Progenitor cell of endocrine pancreas (in vitro differentiated cells): Measurements from ENCODE around the gene EP400. TPM values are rescaled to one million over a fixed set of nuclear protein-coding genes. Genes with fewer than 3 reads are reported as not detected.

Experiments used
- DNase-seq: peaks from one replicate; pipeline ENCODE4 v3.0.0; 2021; ENCODE audit warnings: low spot score; ENCODE audit not compliant: unreplicated experiment
- H3K27ac Mint-ChIP-seq: 2 replicates; pipeline ENCODE4 v1.8.0; 2021; ENCODE audit warnings: mild to moderate bottlenecking, moderate library complexity, mixed read lengths
- H3K27me3 Mint-ChIP-seq: 2 replicates; pipeline ENCODE4 v1.8.0; 2021; ENCODE audit warnings: mixed read lengths
- H3K36me3 Mint-ChIP-seq: 2 replicates; pipeline ENCODE4 v1.8.0; 2022; ENCODE audit warnings: mixed read lengths; ENCODE audit not compliant: insufficient read depth
- H3K4me1 Mint-ChIP-seq: 2 replicates; pipeline ENCODE4 v1.8.0; 2021; ENCODE audit warnings: low read depth, mixed read lengths
- H3K4me3 Mint-ChIP-seq: 2 replicates; pipeline ENCODE4 v1.8.0; 2021; ENCODE audit warnings: low read depth, mild to moderate bottlenecking, moderate library complexity, mixed read lengths
- H3K9me3 Mint-ChIP-seq: 2 replicates; pipeline ENCODE4 v1.8.0; 2021; ENCODE audit warnings: low read depth, mixed read lengths
- total RNA-seq: library from RNA; stranded (reverse); gene quantifications from 2 replicates; pipeline ENCODE4 v1.2.1, GENCODE V29; 2021
- TF ChIP-seq, protein P1 (sequence below): fragments of 200-600 bp; sonication (generic); IDR thresholded peaks from one replicate; pipeline ENCODE4 v1.5.0; 2021; ENCODE audit warnings: antibody characterized with exemption, mild to moderate bottlenecking; ENCODE audit not compliant: unreplicated experiment

Gene EP400
- total RNA-seq, 1 donor from 2014 or later = 66.6 TPM

DNA sequence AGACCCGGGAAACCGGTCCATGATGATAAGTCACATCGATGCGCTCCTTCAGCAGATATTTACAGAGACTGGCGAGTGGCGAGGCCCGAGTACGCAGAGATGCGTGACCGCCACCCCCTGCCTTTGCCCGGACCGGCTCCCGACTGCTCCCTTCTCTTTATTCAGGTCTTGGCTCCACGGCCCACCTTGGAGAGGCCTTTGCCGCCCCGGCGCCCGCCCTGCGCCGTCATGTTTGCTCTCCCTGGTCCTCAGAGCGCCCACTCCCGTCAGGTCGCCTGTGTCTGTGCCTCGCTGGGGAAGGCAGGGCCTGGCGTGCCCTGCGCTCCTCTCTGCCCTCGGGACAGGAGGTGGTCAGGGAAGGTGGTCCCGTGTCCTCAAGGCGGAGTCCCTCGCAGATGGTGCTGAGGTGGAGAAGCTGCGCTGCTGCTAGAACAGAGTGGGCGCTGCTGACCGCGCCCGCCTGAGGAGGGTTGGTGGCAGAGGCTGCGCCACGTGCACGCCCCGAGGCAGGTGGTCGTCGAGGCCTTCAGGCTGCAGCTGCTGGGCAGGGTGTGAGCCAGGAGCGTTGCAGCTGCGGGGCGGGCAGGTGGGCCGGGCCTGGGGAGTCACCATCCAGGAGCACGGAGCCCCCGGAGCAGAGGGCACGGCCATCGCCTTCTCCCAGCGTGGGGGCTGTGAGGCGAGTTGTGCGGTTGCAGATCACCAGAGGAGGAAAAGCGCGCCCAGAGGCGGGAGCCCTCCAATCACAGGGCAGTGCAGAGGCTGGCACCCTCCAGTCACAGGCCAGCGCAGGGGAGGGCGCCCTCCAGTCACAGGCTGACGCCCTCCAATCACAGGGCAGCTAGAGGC lies 167.2 kb downstream of the EP400 start:
- H3K4me1 Mint-ChIP-seq = no peaks in the 10 kb centered on the region
- TF ChIP-seq, protein P1, sequence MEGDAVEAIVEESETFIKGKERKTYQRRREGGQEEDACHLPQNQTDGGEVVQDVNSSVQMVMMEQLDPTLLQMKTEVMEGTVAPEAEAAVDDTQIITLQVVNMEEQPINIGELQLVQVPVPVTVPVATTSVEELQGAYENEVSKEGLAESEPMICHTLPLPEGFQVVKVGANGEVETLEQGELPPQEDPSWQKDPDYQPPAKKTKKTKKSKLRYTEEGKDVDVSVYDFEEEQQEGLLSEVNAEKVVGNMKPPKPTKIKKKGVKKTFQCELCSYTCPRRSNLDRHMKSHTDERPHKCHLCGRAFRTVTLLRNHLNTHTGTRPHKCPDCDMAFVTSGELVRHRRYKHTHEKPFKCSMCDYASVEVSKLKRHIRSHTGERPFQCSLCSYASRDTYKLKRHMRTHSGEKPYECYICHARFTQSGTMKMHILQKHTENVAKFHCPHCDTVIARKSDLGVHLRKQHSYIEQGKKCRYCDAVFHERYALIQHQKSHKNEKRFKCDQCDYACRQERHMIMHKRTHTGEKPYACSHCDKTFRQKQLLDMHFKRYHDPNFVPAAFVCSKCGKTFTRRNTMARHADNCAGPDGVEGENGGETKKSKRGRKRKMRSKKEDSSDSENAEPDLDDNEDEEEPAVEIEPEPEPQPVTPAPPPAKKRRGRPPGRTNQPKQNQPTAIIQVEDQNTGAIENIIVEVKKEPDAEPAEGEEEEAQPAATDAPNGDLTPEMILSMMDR = no peak
- no peak overlapping the region for H3K4me3 Mint-ChIP-seq
- H3K9me3 Mint-ChIP-seq = no peaks in the 10 kb centered on the region
- no peaks in the 10 kb centered on the region for H3K27me3 Mint-ChIP-seq
- H3K27ac Mint-ChIP-seq = no peak overlapping the region
- H3K36me3 Mint-ChIP-seq = peaks cover 3% of the 10 kb centered on the region
- DNase-seq = no peak

DNA sequence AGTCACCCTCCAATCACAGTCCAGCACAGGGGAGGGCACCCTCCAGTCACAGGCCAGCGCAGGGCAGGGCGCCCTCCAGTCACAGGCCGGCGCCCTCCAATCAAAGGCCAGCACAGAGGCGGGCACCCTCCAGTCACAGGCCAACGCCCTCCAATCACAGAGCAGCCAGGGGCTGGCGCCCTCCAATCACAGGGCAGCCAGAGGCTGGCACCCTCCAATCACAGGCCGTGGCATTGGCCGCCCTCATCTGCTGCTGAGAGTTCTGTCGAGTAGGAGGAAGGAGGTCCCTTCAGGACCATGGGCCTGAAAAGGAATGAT lies 167.8 kb downstream of the EP400 start:
- no peak overlapping the region for H3K27ac Mint-ChIP-seq
- H3K4me1 Mint-ChIP-seq = no peaks in the 10 kb centered on the region
- TF ChIP-seq, protein P1 = no peak
- DNase-seq = no peak
- no peaks in the 10 kb centered on the region for H3K27me3 Mint-ChIP-seq
- H3K36me3 Mint-ChIP-seq = peaks cover 4% of the 10 kb centered on the region
- no peaks in the 10 kb centered on the region for H3K9me3 Mint-ChIP-seq
- no peak overlapping the region for H3K4me3 Mint-ChIP-seq

DNA sequence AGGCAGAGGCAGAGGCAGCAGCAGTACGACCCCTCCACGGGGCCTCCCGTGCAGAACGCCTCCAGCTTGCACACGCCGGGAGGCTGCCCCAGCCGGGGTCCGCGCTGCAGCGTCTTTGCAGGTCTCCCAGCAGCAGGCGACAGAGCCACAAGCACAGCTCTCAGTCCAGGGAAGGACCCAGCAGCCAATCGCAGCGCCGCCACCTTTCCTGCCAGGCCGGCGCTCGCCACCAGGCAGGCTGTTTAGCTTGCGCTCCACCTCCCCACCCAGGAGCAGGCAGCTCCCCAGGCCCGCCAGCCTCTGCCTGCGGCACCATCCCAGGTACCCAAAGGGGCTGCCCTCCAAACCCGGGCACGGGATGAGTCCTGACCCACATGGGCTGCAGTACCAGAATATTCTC lies 169.1 kb downstream of the EP400 start:
- TF ChIP-seq, protein P1 = no peak
- Mint-ChIP-seq H3K4me1 (no peaks in the 10 kb centered on the region), H3K9me3 (no peaks in the 10 kb centered on the region), H3K27me3 (no peaks in the 10 kb centered on the region), H3K27ac (no peak overlapping the region), H3K4me3 (no peak overlapping the region), H3K36me3 (peaks cover 6% of the 10 kb centered on the region)
- no peak for DNase-seq

DNA sequence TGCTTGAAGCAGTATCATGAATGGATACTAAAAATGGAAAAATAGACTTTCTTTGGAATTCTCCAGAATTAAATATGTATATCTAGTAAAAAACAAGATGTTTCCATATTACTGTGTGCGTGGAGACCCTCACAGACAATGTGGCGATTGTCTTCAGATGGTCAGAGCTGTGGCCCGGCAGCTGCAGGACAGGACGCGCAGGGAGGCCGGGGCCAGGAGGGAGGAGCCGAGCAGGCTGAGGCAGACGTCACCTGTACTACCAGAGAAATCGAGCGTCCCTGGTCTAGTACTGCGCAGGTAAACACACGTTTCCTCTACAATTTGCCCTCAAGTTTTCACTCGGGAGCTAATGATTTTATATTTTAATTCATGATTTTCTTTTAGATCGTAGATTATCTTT lies 171.5 kb downstream of the EP400 start:
- no peak overlapping the region for H3K4me3 Mint-ChIP-seq
- no peak for DNase-seq
- no peaks in the 10 kb centered on the region for H3K4me1 Mint-ChIP-seq

DNA sequence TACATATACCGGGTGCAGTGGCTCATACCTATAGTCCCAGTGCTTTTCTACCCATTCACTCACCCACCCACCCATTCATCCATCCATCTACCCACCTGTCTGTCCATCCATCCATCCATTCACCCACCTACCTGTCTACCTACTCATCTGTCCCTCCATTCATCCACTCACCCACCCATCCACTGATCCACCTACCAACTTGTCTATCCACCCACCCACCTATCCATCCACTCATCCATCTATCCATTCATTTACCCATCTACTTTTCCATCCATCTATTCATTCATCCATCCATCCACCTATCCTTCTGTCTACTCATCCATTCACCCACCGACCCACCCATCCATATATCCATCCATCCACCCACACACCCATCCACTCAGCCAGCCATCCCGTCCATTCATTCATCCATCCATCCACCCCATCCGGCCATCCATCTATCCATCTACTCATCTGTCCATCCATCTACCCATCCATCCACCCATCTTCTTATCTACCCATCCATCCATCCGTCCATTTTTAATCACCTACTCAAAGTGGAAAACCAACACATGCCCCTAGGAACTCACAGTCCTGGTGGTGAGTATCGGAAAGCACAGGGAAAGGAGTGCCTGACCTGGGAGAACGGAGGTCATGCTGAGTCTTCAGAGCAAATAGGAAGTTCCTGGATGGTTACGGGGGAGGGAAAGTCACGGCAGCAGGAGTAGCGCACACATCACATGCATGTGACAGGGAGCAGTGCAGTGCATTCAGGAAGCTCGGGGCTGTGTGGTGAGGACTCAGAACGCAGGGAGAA lies 174.4 kb downstream of the EP400 start:
- Mint-ChIP-seq H3K27me3 (no peaks in the 10 kb centered on the region), H3K4me3 (no peak overlapping the region), H3K4me1 (no peaks in the 10 kb centered on the region), H3K27ac (no peak overlapping the region), H3K36me3 (peaks cover 49% of the 10 kb centered on the region), H3K9me3 (peaks cover 9% of the 10 kb centered on the region)
- no peak for DNase-seq
- TF ChIP-seq, protein P1 = no peak

More for the DNA sequence above, 171.5 kb downstream of the EP400 start:
- TF ChIP-seq, protein P1 = no peak
- Mint-ChIP-seq H3K9me3 (no peaks in the 10 kb centered on the region), H3K36me3 (peaks cover 23% of the 10 kb centered on the region), H3K27me3 (no peaks in the 10 kb centered on the region), H3K27ac (no peak overlapping the region)
